Mucosa of descending colon (tissue), 3 donors: ENCODE measurements around the gene EPS8. TPM values are rescaled to one million over a fixed set of nuclear protein-coding genes. Genes with fewer than 3 reads are reported as not detected.
A peak's percentile ranks its signal among the peaks of the same experiment; 100 is the strongest.

ENCODE experiments used
- ATAC-seq: fragments of 200-7000 bp; cut with Tn5 transposase; one replicate; pipeline ENCODE4 v1.9.1; 2020; ENCODE audit warnings: mild to moderate bottlenecking, moderate library complexity
- DNase-seq, 3 donors: peaks; one replicate each; pipeline ENCODE4 v3.0.0-alpha.2; 2020
- H3K36me3 ChIP-seq: fragments of 200-600 bp; one replicate; pipeline ENCODE4 v1.8.0; 2021; ENCODE audit warnings: low read depth, mild to moderate bottlenecking
- H3K4me1 ChIP-seq: fragments of 200-600 bp; one replicate; pipeline ENCODE4 v1.8.0; 2021; ENCODE audit warnings: low read depth, mild to moderate bottlenecking
- H3K4me3 ChIP-seq: fragments of 200-600 bp; one replicate; pipeline ENCODE4 v1.8.0; 2021; ENCODE audit warnings: mild to moderate bottlenecking
- H3K9me3 ChIP-seq: fragments of 200-600 bp; one replicate; pipeline ENCODE4 v1.8.0; 2021; ENCODE audit warnings: mild to moderate bottlenecking
- CTCF ChIP-seq: fragments of 200-600 bp; IDR thresholded peaks from one replicate; pipeline ENCODE4 v1.8.0; 2022; ENCODE audit warnings: antibody characterized with exemption, mild to moderate bottlenecking
- intact Hi-C, 2 donors: fragments of 100-400 bp; cut with DNase I in 1 of 2; cut with micrococcal nuclease in 1 of 2; formaldehyde crosslinking; loops; one replicate each; pipeline versions ENCODE4 v1.11.0 to v1.11.1; 2022; cut with DNase I, micrococcal nuclease
- total RNA-seq, 3 donors: library from RNA; stranded (reverse); fragmentation: NEBNext Ultra II Directional in 2 of 3; extraction: Animal tissue kit (Norgen Biotek cat#: 25700) in 2 of 3; gene quantifications; one replicate each; pipeline versions ENCODE4 v1.2.1 to v1.2.4, GENCODE V29; 2021 to 2023
- donor health status: DM: no; HTN: no; CAD: no; lungs with moderate emphysema.
- donor health status: DM: no; HTN: no; CAD: no.
- donor health status: DM: no; HTN: yes; CAD: no.

The EPS8 gene
- total RNA-seq, 3 donors from 2014 or later, result 100 to 204 (median 135) TPM

- intact Hi-C loops, result loop anchor here (5.0 kb wide), 2 partner anchors 52 to 273 kb away; no protein-coding TSS in a partner anchor
- peak; percentile 43 for ATAC-seq
- no peaks in the 10 kb centered on the region for H3K9me3 ChIP-seq
- H3K36me3 ChIP-seq, result no peaks in the 10 kb centered on the region
- peak; percentile 19 for TF ChIP-seq CTCF
- no peak overlapping the region for H3K4me3 ChIP-seq
- peak in 1 of 3 donors; percentile 67 for DNase-seq
- H3K4me1 ChIP-seq, result no peaks in the 10 kb centered on the region
Measured at GRCh38 chr12:15584366-15585041, 204.7 kb downstream of the EPS8 start.

GRCh38 chr12:15583804-15584203, 205.4 kb downstream of the EPS8 start:
- no peak for TF ChIP-seq CTCF
- H3K4me1 ChIP-seq, result no peaks in the 10 kb centered on the region
- H3K4me3 ChIP-seq, result no peak overlapping the region
- ATAC-seq (no peak), DNase-seq (no peak)
- H3K36me3 ChIP-seq, result no peaks in the 10 kb centered on the region
- no peaks in the 10 kb centered on the region for H3K9me3 ChIP-seq
- intact Hi-C loops, result loop anchor here in 1 of 2 donors (5.0 kb wide), 1 partner anchor 52 kb away; no protein-coding TSS in a partner anchor

GRCh38 chr12:15581006-15581405, 208.2 kb downstream of the EPS8 start:
- H3K36me3 ChIP-seq, result no peaks in the 10 kb centered on the region
- peaks cover 1% of the 10 kb centered on the region for H3K4me1 ChIP-seq
- no peaks in the 10 kb centered on the region for H3K9me3 ChIP-seq
- TF ChIP-seq CTCF, result no peak
- ATAC-seq (no peak), DNase-seq (no peak)
- intact Hi-C loops, result loop anchor here in 1 of 2 donors (5.0 kb wide), 1 partner anchor 49 kb away; no protein-coding TSS in a partner anchor
- no peak overlapping the region for H3K4me3 ChIP-seq

GRCh38 chr12:15580431-15580830, 208.8 kb downstream of the EPS8 start:
- no peaks in the 10 kb centered on the region for H3K36me3 ChIP-seq
- TF ChIP-seq CTCF, result no peak
- intact Hi-C loops, result loop anchor here in 1 of 2 donors (5.0 kb wide), 1 partner anchor 48 kb away; no protein-coding TSS in a partner anchor
- H3K9me3 ChIP-seq, result no peaks in the 10 kb centered on the region
- DNase-seq, result peak in 1 of 3 donors; percentile 52
- H3K4me1 ChIP-seq, result peaks cover 6% of the 10 kb centered on the region
- peak; percentile 78 for ATAC-seq
- no peak overlapping the region for H3K4me3 ChIP-seq

- no peak for TF ChIP-seq CTCF
- peak; percentile 69 for ATAC-seq
- no peak overlapping the region for H3K4me3 ChIP-seq
Measured at GRCh38 chr12:15575671-15576541, 213.3 kb downstream of the EPS8 start.

More at GRCh38 chr12:15575671-15576541, 213.3 kb downstream of the EPS8 start:
- no peaks in the 10 kb centered on the region for H3K36me3 ChIP-seq
- H3K4me1 ChIP-seq, result peaks cover 7% of the 10 kb centered on the region
- DNase-seq, result peak in 1 of 3 donors; percentile 23
- H3K9me3 ChIP-seq, result no peaks in the 10 kb centered on the region
- intact Hi-C loops, result no loop called here
